Measurements from ENCODE around the gene AURKAIP1.

- TF ChIP-seq POLR2A (IDR thresholded peaks at IDR 0.05): no peak
- TF ChIP-seq, protein P1, sequence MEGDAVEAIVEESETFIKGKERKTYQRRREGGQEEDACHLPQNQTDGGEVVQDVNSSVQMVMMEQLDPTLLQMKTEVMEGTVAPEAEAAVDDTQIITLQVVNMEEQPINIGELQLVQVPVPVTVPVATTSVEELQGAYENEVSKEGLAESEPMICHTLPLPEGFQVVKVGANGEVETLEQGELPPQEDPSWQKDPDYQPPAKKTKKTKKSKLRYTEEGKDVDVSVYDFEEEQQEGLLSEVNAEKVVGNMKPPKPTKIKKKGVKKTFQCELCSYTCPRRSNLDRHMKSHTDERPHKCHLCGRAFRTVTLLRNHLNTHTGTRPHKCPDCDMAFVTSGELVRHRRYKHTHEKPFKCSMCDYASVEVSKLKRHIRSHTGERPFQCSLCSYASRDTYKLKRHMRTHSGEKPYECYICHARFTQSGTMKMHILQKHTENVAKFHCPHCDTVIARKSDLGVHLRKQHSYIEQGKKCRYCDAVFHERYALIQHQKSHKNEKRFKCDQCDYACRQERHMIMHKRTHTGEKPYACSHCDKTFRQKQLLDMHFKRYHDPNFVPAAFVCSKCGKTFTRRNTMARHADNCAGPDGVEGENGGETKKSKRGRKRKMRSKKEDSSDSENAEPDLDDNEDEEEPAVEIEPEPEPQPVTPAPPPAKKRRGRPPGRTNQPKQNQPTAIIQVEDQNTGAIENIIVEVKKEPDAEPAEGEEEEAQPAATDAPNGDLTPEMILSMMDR (IDR thresholded peaks at IDR 0.05): no peak
Observed at GRCh38 chr1:1333551-1334241, 41.3 kb downstream of the AURKAIP1 start.
